AG09319 (cell line): Measurements from ENCODE around the gene DOK7.

Experiments used
- DNase-seq: peaks from one replicate; pipeline ENCODE4 v3.0.0-alpha.2; 2010; ENCODE audit warnings: low read depth; ENCODE audit errors: extremely low read depth
- CTCF ChIP-seq: IDR thresholded peaks from 2 replicates; pipeline ENCODE4 v1.5.1; 2011; ENCODE audit warnings: low read depth, mild to moderate bottlenecking, inconsistent platforms, low read length, moderate library complexity

DOK7 gene

DNA sequence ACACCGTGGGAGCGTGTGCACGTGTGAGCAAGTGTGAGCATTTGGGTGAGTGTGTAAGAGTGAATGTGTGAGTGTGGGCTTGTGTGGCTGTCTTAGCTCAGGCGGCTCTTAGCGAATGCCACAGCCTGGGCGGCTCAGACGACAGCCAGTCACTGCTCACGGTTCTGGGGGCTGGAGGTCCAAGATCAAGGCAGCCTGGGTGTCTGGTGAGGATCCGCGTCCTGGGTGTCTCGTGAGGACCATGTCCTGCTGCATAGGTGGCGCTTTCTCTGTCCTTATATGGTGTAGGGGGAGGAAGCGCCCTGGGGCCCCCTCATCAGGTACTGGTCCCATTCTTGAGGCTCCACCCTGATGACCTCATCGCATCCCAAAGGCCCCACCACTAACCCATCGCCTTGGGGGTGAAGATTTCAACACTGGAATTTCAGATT is 4.5 kb downstream of the DOK7 start:
- no peak for DNase-seq
- no peak for TF ChIP-seq CTCF

GRCh38 chr4:3468154-3468553 is 5.0 kb downstream of the DOK7 start:
- DNase-seq: no peak
- no peak for TF ChIP-seq CTCF

GRCh38 chr4:3468804-3469203 is 5.7 kb downstream of the DOK7 start:
- no peak for TF ChIP-seq CTCF
- no peak for DNase-seq

DNA sequence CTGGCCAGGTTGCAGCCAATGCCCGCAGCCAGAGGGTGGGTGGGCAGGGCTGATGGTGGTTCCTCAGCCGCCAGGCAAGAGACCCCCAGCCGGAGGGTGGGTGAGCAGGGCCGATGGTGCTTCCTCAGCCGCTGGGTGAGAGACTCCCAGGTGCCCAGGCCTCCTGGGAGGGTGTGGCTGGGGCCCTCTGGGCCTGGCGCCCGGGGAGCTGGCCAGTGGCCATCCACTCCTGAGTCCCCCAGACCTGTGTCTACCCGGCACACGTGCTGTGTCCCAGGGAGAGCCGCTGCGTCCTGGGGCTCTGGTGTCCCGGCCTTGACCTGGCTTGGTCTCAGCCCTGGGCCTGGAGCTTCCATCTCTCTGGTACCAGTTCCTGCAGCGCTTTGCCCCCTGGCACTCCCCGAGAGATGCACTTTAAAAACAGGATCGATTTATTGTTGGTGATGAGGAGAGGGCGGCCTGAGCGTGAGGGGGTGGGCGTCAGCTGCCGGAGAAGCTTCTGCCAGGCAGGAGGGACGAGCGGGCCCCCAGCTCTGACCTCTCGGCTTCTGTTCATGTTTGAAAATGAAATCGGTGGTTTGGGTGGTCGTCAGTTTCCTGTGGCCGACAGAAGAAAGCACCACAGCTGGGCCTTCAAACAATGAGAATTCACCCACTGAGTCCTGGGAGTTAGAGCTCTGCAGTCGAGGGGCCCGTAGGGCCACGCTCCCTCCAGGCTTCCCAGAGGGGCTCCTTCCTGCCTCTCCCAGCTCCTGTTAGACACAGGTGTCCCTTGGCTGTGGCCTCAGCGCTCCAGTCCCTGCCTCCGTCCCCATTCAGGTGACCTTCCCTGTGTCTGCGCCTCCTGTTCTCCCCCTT is 6.5 kb downstream of the DOK7 start:
- DNase-seq: no peak
- no peak for TF ChIP-seq CTCF

DNA sequence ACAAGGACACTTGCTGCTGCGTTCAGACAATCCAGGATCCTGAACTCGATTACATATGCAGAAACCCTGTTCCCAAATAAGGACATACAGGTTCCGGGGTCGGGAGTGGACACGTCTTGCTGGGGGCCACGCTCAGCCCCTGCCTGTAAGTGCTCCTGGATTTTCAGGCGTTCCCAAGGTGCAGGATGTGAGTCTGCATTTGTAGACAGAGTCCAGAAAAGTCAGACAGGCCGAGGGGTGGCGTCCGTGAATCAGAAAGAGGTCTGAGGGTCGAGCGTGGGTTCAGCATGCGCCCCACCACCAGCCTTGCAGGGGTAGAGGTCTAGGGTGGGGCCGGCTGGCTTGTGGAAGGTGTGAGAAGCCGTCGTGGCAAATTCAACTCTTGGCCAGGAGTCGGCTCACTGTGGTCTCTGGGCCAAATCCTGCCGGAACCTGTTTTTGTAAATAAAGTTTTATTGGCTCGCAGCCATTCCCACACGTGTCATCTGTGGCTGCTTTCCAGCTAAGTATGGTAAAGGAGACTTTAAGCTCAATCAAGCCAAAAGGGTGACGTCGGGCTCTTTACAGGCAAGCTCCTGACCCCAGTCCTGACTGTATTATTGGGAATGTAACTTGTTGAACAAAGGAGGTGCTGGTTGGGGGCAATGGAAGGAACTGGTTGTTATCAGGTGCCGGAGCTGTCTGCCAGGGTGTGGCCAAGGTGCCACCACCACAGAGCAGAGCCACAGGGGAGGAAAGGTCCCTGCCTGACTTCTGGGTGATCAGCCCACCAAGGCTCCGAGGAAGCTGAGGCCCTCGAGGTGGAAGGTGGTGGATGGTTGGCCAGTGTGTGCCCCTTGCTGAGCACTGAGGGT is 7.4 kb downstream of the DOK7 start:
- no peak for DNase-seq
- TF ChIP-seq CTCF: no peak

DNA sequence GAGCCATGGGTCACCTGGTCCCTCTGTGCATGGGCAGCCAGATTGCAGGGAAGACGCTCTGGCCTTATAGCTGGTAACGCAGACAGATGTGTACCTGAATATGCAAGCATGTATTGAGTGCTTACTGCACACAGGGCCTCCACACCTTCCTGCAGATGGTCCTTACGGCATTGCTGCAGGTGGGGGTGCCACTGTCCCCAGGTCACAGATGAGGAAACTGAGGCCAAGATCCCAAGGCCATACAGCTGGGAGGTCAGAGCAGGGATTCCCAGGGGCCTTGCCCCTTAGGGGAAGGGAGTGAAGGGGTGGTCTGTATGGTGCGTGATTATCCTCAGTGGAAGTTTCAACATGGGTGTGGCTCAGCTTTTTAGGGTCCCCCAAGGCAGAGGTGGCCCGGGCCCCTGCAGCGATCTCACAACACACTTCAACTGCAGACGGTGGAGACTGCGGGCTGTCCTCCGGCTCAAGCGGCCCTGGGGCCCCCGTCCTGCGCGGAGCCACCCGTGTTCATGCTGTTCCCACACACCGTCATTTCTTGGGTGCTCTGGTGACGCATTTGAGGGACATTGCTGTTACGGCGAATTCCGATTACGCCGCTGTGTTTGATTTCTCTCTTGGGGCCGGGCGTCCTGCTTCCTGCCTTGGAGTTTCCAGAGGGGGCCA is 8.1 kb downstream of the DOK7 start:
- TF ChIP-seq CTCF: no peak
- DNase-seq: no peak

- DNase-seq: no peak
- no peak for TF ChIP-seq CTCF
Measured at GRCh38 chr4:3471886-3472285, 8.8 kb downstream of the DOK7 start.
